Naive B cell (primary cell): ENCODE data around the gene EGFL8. TPM values are rescaled to one million over a fixed set of nuclear protein-coding genes. Genes with fewer than 3 reads are reported as not detected.

ENCODE experiments used
- ATAC-seq, 2 donors: fragments of 150-1000 bp; cut with Tn5 transposase; 2 replicates each; pipeline ENCODE4 v1.10.0; 2021; ENCODE audit warnings: low read depth in 2 of 2, mild to moderate bottlenecking in 2 of 2, moderate library complexity in 2 of 2
- DNase-seq: peaks from one replicate; pipeline ENCODE4 v3.0.0; 2022
- H3K27ac Mint-ChIP-seq, 6 donors: one replicate each; pipeline ENCODE4 v1.8.0; 2020 to 2022; ENCODE audit warnings: mild to moderate bottlenecking in 6 of 6, mixed read lengths in 6 of 6, moderate library complexity in 5 of 6, inconsistent platforms in 2 of 6
- H3K27me3 Mint-ChIP-seq, 3 donors: one replicate each; pipeline ENCODE4 v1.8.0; 2021 to 2022; ENCODE audit warnings: mixed read lengths in 3 of 3, mild to moderate bottlenecking in 1 of 3
- H3K36me3 Mint-ChIP-seq, 2 donors: one replicate each; pipeline ENCODE4 v1.8.0; 2020 to 2022; ENCODE audit warnings: mixed read lengths in 2 of 2, inconsistent platforms in 1 of 2, mild to moderate bottlenecking in 1 of 2
- H3K4me1 Mint-ChIP-seq, 3 donors: one replicate each; pipeline ENCODE4 v1.8.0; 2020 to 2022; ENCODE audit warnings: mixed read lengths in 3 of 3, inconsistent platforms in 1 of 3, mild to moderate bottlenecking in 1 of 3, moderate library complexity in 1 of 3
- H3K4me3 Mint-ChIP-seq, 8 donors: one replicate each; pipeline ENCODE4 v1.8.0; 2020 to 2022; ENCODE audit warnings: mild to moderate bottlenecking in 8 of 8, mixed read lengths in 8 of 8, moderate library complexity in 8 of 8, inconsistent platforms in 2 of 8
- H3K9me3 Mint-ChIP-seq, 7 donors: one replicate each; pipeline ENCODE4 v1.8.0; 2020 to 2022; ENCODE audit warnings: mixed read lengths in 7 of 7, mild to moderate bottlenecking in 5 of 7, inconsistent platforms in 2 of 7, moderate library complexity in 1 of 7
- polyA plus RNA-seq, 6 donors: library from polyadenylated mRNA; unstranded; fragments of 300-500 nt; fragmentation: Illumina TruSeq; gene quantifications; one replicate each; pipeline ENCODE4 v1.2.3, GENCODE V29; 2021; ENCODE audit warnings: low read depth in 6 of 6

EGFL8 gene
- polyA plus RNA-seq, 6 donors from 2014 or later, result not detected

GRCh38 chr6:32175711-32176475 lies 11.5 kb downstream of the EGFL8 start, which contains the start of gene AGPAT1:
AGPAT1 (minus strand) TSS chr6:32176084; CDS start chr6:32171496, 4,588 bp downstream.
- Mint-ChIP-seq H3K27me3 (no peaks in the 10 kb centered on the region), H3K27ac (peak within 1 kb of the TSS; percentile 89 to 99 (median 98)), H3K4me3 (peak within 1 kb of the TSS; percentile 82 to 100 (median 96)), H3K4me1 (peaks cover 66 to 70% (median 70%) of the 10 kb centered on the region in 3 donors), H3K36me3 (peaks cover 0 to 15% of the 10 kb centered on the region in 2 donors), H3K9me3 (peaks cover 0 to 4% (median 0%) of the 10 kb centered on the region in 7 donors)
- peak; percentile 95 for DNase-seq
- peak; percentile 43 to 54 for ATAC-seq

DNA sequence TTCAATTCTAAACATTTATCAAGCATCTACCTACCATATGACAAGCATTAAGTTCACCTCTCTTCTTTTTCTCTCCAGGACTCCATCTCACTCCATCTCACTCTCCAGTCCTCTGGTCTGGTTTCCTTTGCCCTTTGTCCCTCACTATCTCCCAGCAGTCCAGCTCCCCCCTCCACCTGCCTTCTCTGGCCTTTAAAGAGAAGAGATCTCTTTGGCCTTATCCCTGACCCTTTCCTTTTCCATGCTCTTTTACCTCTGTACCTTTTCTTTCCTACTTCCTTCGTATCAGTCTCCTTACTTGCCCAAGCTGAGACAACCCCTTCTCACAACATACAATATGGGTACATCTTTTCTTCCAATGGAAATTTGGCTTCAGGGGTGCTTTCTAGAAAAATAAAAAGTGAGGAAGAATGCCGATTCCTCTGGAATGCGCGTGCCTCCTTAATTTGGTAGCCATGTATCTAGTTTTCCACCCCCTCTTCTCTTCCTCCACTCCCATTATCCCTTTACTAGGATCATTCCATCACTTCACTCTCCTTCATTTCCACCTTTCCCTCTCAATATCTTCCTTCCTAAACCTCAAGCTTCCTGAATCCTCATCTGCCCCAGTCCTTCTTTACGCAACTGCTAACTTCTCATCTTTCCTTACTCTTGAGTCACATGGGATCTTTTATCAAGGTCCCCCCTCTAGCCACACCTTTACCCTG lies 12.2 kb downstream of the EGFL8 start:
- peak overlapping the region; percentile 89 to 99 (median 98) for H3K27ac Mint-ChIP-seq
- peaks cover 0 to 11% of the 10 kb centered on the region in 2 donors for H3K36me3 Mint-ChIP-seq
- peaks cover 65 to 75% (median 67%) of the 10 kb centered on the region in 3 donors for H3K4me1 Mint-ChIP-seq
- no peak for ATAC-seq
- DNase-seq, result no peak
- no peaks in the 10 kb centered on the region for H3K27me3 Mint-ChIP-seq
- peak overlapping the region; percentile 82 to 100 (median 96) for H3K4me3 Mint-ChIP-seq
- peaks cover 0 to 4% (median 0%) of the 10 kb centered on the region in 7 donors for H3K9me3 Mint-ChIP-seq

DNA sequence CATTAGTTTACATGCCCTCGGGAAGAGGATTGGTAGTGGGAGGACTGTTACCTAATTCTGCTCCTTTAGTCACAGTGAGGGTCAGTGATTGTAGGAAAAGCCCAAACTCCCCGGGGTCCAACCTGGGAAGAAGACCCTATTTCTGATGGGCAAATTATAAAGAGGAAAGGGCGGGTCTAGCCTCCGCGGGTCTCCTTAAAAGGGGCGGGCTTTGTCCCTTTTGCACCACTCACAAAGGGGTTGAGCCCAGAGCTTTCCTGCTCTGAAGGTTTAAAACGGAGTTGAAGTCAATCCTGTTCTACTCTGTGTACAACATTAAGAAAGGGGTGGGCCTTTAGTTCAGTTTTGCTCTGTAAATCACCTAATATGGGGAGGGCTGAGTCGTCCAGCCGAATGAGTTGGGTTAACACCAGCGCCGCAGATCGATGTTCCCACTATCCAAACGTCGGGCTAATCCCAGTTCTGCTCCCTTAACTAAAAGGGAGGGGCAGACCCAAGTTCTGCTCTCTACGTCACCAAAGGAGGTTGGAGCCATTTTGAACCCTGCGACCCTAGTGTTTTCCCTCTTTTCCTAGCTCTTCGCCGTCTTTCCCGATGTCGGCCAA lies 12.9 kb downstream of the EGFL8 start:
- Mint-ChIP-seq H3K27me3 (no peaks in the 10 kb centered on the region), H3K4me1 (peaks cover 65 to 75% (median 67%) of the 10 kb centered on the region in 3 donors), H3K9me3 (peaks cover 0 to 4% (median 0%) of the 10 kb centered on the region in 7 donors), H3K4me3 (peak overlapping the region; percentile 82 to 100 (median 96)), H3K27ac (peak overlapping the region; percentile 94 to 100 (median 98)), H3K36me3 (peaks cover 0 to 11% of the 10 kb centered on the region in 2 donors)
- DNase-seq, result no peak
- no peak for ATAC-seq

GRCh38 chr6:32177788-32178546 lies 13.6 kb downstream of the EGFL8 start, which contains the start of gene RNF5:
RNF5 (plus strand) TSS chr6:32178405; CDS start chr6:32178512, 107 bp downstream.
- DNase-seq (peak; percentile 97), ATAC-seq (peak; percentile 80 to 82)
- peak within 1 kb of the TSS; percentile 94 to 100 (median 98) for H3K27ac Mint-ChIP-seq
- H3K9me3 Mint-ChIP-seq, result peaks cover 0 to 4% (median 0%) of the 10 kb centered on the region in 7 donors
- peaks cover 65 to 71% (median 66%) of the 10 kb centered on the region in 3 donors for H3K4me1 Mint-ChIP-seq
- H3K36me3 Mint-ChIP-seq, result peaks cover 0 to 11% of the 10 kb centered on the region in 2 donors
- H3K27me3 Mint-ChIP-seq, result no peaks in the 10 kb centered on the region
- peak within 1 kb of the TSS; percentile 82 to 100 (median 96) for H3K4me3 Mint-ChIP-seq

- no peak for DNase-seq
- ATAC-seq, result no peak
These were observed 14.4 kb downstream of the EGFL8 start for GRCh38 chr6:32178547-32179440.

GRCh38 chr6:32179766-32180405 lies 15.5 kb downstream of the EGFL8 start:
- Mint-ChIP-seq H3K4me3 (peak overlapping the region; percentile 45 to 77 (median 62)), H3K27ac (peak overlapping the region in 5 of 6 donors; percentile 16 to 74 (median 70)), H3K4me1 (peaks cover 52 to 59% (median 58%) of the 10 kb centered on the region in 3 donors), H3K9me3 (peaks cover 0 to 4% (median 0%) of the 10 kb centered on the region in 7 donors), H3K27me3 (no peaks in the 10 kb centered on the region), H3K36me3 (peaks cover 0 to 11% of the 10 kb centered on the region in 2 donors)
- DNase-seq (no peak), ATAC-seq (no peak)

More at GRCh38 chr6:32178547-32179440, 14.4 kb downstream of the EGFL8 start:
- Mint-ChIP-seq H3K4me1 (peaks cover 58 to 64% (median 58%) of the 10 kb centered on the region in 3 donors), H3K36me3 (peaks cover 0 to 11% of the 10 kb centered on the region in 2 donors), H3K9me3 (peaks cover 0 to 4% (median 0%) of the 10 kb centered on the region in 7 donors), H3K4me3 (peak overlapping the region; percentile 82 to 100 (median 96)), H3K27ac (peak overlapping the region; percentile 88 to 100 (median 97)), H3K27me3 (no peaks in the 10 kb centered on the region)

- H3K27me3 Mint-ChIP-seq, result no peaks in the 10 kb centered on the region
- H3K9me3 Mint-ChIP-seq, result peaks cover 0 to 4% (median 0%) of the 10 kb centered on the region in 7 donors
- H3K4me3 Mint-ChIP-seq, result peak overlapping the region in 3 of 8 donors; percentile 54 to 74 (median 62)
- peaks cover 51 to 56% (median 54%) of the 10 kb centered on the region in 3 donors for H3K4me1 Mint-ChIP-seq
- no peak for ATAC-seq
- H3K36me3 Mint-ChIP-seq, result peaks cover 4 to 18% of the 10 kb centered on the region in 2 donors
- H3K27ac Mint-ChIP-seq, result peak overlapping the region in 4 of 6 donors; percentile 47 to 69 (median 64)
- no peak for DNase-seq
These were observed 16.8 kb downstream of the EGFL8 start for GRCh38 chr6:32181148-32181702.

GRCh38 chr6:32181915-32182529 lies 17.6 kb downstream of the EGFL8 start:
- no peak overlapping the region for H3K4me3 Mint-ChIP-seq
- DNase-seq (no peak), ATAC-seq (no peak)
- H3K9me3 Mint-ChIP-seq, result peaks cover 0 to 1% (median 0%) of the 10 kb centered on the region in 7 donors
- H3K27me3 Mint-ChIP-seq, result no peaks in the 10 kb centered on the region
- H3K27ac Mint-ChIP-seq, result peak overlapping the region in 2 of 6 donors; percentile 23 to 42
- H3K4me1 Mint-ChIP-seq, result peaks cover 50 to 56% (median 54%) of the 10 kb centered on the region in 3 donors
- H3K36me3 Mint-ChIP-seq, result peaks cover 10 to 26% of the 10 kb centered on the region in 2 donors

- ATAC-seq (no peak), DNase-seq (no peak)
- H3K4me3 Mint-ChIP-seq, result peak overlapping the region in 2 of 8 donors; percentile 2 to 10
- H3K27me3 Mint-ChIP-seq, result no peaks in the 10 kb centered on the region
- H3K9me3 Mint-ChIP-seq, result peaks cover 0 to 1% (median 0%) of the 10 kb centered on the region in 7 donors
- H3K27ac Mint-ChIP-seq, result peak overlapping the region in 1 of 6 donors; percentile 23
- peaks cover 51 to 56% (median 54%) of the 10 kb centered on the region in 3 donors for H3K4me1 Mint-ChIP-seq
- H3K36me3 Mint-ChIP-seq, result peaks cover 14 to 32% of the 10 kb centered on the region in 2 donors
These were observed 18.2 kb downstream of the EGFL8 start for GRCh38 chr6:32182555-32182981.

DNA sequence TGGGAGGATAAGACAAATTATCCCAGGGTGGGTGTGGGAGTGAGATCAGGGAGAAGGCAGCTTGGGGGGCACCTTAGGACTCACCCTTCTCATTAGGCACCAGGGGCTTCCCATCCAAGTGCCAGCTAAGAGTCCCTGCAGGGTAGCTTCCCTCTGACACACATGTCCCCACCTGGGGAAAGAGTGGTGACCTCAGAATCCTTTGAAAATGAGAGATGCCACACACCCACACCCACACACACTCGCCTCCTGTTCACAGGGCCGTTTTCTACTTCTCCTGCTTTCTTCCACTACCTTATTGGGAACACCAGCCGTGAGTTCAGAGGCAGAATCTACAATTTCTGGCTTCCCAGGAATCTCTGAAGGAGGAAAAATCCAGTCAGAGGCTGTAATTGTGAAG lies 18.6 kb downstream of the EGFL8 start:
- Mint-ChIP-seq H3K36me3 (peaks cover 16 to 35% of the 10 kb centered on the region in 2 donors), H3K9me3 (no peaks in the 10 kb centered on the region), H3K4me1 (peaks cover 51 to 59% (median 56%) of the 10 kb centered on the region in 3 donors), H3K27ac (peak overlapping the region in 1 of 6 donors; percentile 31), H3K27me3 (no peaks in the 10 kb centered on the region), H3K4me3 (peak overlapping the region in 1 of 8 donors; percentile 2)
- no peak for ATAC-seq
- DNase-seq, result no peak
